ENCODE results near the gene STX17.

- no peak for TF ChIP-seq CTCF (IDR thresholded peaks at IDR 0.05)
- TF ChIP-seq POLR2A (IDR thresholded peaks at IDR 0.05) = no peak
- TF ChIP-seq EP300 (IDR thresholded peaks at IDR 0.05) = no peak
Measured at GRCh38 chr9:99894826-99895225, 11.6 kb upstream of the STX17 start.
